Lung (tissue), 12 donors: ENCODE measurements around the gene NDE1. TPM values are rescaled to one million over a fixed set of nuclear protein-coding genes. Genes with fewer than 3 reads are reported as not detected.

Experiments used
- ATAC-seq: fragments of 200-7000 bp; cut with Tn5 transposase; one replicate; pipeline ENCODE4 v1.9.1; 2020; ENCODE audit warnings: moderate number of reproducible peaks; ENCODE audit not compliant: insufficient read depth, low FRiP score
- DNase-seq, 3 donors: peaks; one replicate each; pipeline ENCODE4 v3.0.0-alpha.2; 2013 to 2017
- H3K27ac ChIP-seq, 2 donors: one replicate each; pipeline ENCODE4 v1.5.1; 2013; ENCODE audit warnings: mild to moderate bottlenecking in 2 of 2, moderate library complexity in 2 of 2, control low read depth in 1 of 2, inconsistent platforms in 1 of 2, low read depth in 1 of 2, low read length in 1 of 2
- H3K27me3 ChIP-seq, 3 donors: one replicate each; pipeline ENCODE4 v1.5.1; 2013; ENCODE audit warnings: low read length in 2 of 3; ENCODE audit not compliant: control insufficient read depth in 3 of 3, insufficient read depth in 3 of 3
- H3K36me3 ChIP-seq, 4 donors: one replicate each; pipeline ENCODE4 v1.5.1; 2013; ENCODE audit warnings: low read length in 4 of 4, mild to moderate bottlenecking in 1 of 4, moderate library complexity in 1 of 4; ENCODE audit not compliant: control insufficient read depth in 4 of 4, insufficient read depth in 4 of 4
- H3K4me1 ChIP-seq, 5 donors: one replicate each; pipeline ENCODE4 v1.5.1; 2013; ENCODE audit warnings: low read length in 5 of 5, mild to moderate bottlenecking in 2 of 5, moderate library complexity in 1 of 5; ENCODE audit not compliant: control insufficient read depth in 5 of 5, insufficient read depth in 5 of 5
- H3K4me3 ChIP-seq: one replicate; pipeline ENCODE4 v1.5.1; 2013; ENCODE audit warnings: mild to moderate bottlenecking, control low read depth, moderate library complexity
- H3K9ac ChIP-seq, 2 donors: one replicate each; pipeline ENCODE4 v1.5.1; 2013; ENCODE audit warnings: low read length in 2 of 2, control low read depth in 1 of 2; ENCODE audit not compliant: insufficient read depth in 1 of 2
- H3K9me3 ChIP-seq, 4 donors: one replicate each; pipeline ENCODE4 v1.5.1; 2013; ENCODE audit warnings: low read length in 3 of 4, mild to moderate bottlenecking in 1 of 4, moderate library complexity in 1 of 4; ENCODE audit not compliant: control insufficient read depth in 4 of 4, insufficient read depth in 3 of 4
- WGBS, 2 donors: extraction: QIAGEN DNeasy Blood & Tissue Kit; methylation state at CpG; one replicate each; pipeline ENCODE4 v1.1.7; 2013; 5-methylcytosine and 5-hydroxymethylcytosine counted together
- polyA plus RNA-seq, 2 donors: library from polyadenylated mRNA; stranded (reverse); fragments of 200-250 nt; gene quantifications; one replicate each; pipeline ENCODE4 v1.2.1, GENCODE V29; 2013
- total RNA-seq, 2 donors: library from RNA; depleted of rRNA in 1 of 2; stranded (reverse); fragments of >200 nt in 1 of 2; gene quantifications; one replicate each; pipeline ENCODE4 v1.2.1, GENCODE V29; 2014 to 2021
- TF ChIP-seq, protein P1 (sequence below): IDR thresholded peaks from 2 replicates; pipeline ENCODE4 v1.5.1; 2012; ENCODE audit warnings: mild to moderate bottlenecking; ENCODE audit errors: control extremely low read depth, extremely low read depth
- donor health status: control.
- donor health status: control.
- donor health status: Bipolar disorder and iron deficiency.
- donor health status: healthy.
- donor health status: DM: yes; HTN: yes; CAD: no.

Gene NDE1
- total and polyA plus RNA-seq, 4 donors: 7.4 to 46.8 (median 22.5) TPM

DNA sequence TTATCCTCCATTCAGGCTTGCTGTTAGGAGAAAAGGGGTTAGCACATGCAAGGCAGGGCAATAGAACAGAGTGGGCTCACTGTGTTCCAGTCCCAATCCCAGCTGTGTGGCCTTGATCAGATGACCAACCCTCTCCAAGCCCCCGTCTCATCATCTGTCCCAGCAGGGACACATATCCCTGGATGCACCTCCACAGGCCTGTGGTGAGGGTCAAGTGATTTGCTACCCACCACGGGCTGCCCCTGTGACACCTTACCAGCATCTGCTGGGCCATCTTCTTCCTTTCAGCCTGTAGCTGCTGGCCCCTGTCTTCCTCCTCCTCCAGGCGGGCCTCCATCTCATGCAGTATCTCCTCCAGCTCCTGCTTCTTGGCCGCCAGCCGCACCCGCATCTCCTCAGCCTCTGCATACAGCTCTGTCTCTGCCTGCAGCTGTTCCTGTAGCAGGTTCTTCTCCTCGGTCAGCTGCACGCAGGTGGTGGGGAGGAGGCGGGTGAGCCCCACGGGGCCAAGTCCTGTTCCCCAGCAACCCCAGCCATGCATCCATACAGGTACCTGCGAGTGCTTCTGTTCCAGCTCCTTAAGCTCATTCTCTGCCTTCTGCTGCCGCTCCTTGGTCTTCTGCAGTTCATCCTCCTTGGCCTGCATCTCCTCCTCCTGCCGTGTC, 91.3 kb downstream of the NDE1 start:
- Histone ChIP-seq H3K9me3 (peaks cover 0 to 4% (median 1%) of the 10 kb centered on the region in 4 donors), H3K27ac (no peak overlapping the region), H3K27me3 (no peaks in the 10 kb centered on the region), H3K36me3 (peaks cover 0 to 11% (median 5%) of the 10 kb centered on the region in 4 donors), H3K4me1 (peaks cover 0 to 7% (median 0%) of the 10 kb centered on the region in 5 donors), H3K9ac (no peak overlapping the region), H3K4me3 (no peak overlapping the region)
- ATAC-seq: no peak
- no peak for DNase-seq
- TF ChIP-seq, protein P1, sequence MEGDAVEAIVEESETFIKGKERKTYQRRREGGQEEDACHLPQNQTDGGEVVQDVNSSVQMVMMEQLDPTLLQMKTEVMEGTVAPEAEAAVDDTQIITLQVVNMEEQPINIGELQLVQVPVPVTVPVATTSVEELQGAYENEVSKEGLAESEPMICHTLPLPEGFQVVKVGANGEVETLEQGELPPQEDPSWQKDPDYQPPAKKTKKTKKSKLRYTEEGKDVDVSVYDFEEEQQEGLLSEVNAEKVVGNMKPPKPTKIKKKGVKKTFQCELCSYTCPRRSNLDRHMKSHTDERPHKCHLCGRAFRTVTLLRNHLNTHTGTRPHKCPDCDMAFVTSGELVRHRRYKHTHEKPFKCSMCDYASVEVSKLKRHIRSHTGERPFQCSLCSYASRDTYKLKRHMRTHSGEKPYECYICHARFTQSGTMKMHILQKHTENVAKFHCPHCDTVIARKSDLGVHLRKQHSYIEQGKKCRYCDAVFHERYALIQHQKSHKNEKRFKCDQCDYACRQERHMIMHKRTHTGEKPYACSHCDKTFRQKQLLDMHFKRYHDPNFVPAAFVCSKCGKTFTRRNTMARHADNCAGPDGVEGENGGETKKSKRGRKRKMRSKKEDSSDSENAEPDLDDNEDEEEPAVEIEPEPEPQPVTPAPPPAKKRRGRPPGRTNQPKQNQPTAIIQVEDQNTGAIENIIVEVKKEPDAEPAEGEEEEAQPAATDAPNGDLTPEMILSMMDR: no peak
- WGBS, 2 donors: 95 to 97% methylated on average over 13 of the region's 13 CpGs

DNA sequence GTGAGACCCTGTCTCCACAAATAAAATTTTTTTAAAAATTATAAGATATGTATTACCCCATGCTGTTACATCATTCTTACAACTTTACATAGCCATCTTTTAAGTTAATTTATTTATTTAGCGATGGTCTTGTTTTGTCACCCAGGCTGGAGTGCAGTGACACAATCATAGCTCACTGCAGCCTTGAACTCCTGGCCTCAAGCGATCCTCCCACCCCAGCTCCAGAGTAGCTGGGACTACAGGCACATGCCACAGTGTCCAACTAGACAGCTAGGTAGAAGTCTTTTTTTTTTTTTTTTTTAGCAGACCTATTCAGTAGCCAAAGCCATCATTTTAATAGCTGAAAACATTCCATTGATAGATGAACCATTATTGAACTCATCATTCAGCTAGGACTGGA, 92.7 kb downstream of the NDE1 start:
- Histone ChIP-seq H3K4me1 (peaks cover 0 to 7% (median 0%) of the 10 kb centered on the region in 5 donors), H3K27me3 (no peaks in the 10 kb centered on the region), H3K36me3 (peaks cover 0 to 8% (median 5%) of the 10 kb centered on the region in 4 donors), H3K9me3 (peaks cover 0 to 4% (median 1%) of the 10 kb centered on the region in 4 donors), H3K9ac (no peak overlapping the region), H3K27ac (no peak overlapping the region), H3K4me3 (no peak overlapping the region)
- ATAC-seq: no peak
- DNase-seq: no peak
- WGBS, 2 donors: 95 to 100% methylated on average over 2 of the region's 2 CpGs
- TF ChIP-seq, protein P1: no peak

DNA sequence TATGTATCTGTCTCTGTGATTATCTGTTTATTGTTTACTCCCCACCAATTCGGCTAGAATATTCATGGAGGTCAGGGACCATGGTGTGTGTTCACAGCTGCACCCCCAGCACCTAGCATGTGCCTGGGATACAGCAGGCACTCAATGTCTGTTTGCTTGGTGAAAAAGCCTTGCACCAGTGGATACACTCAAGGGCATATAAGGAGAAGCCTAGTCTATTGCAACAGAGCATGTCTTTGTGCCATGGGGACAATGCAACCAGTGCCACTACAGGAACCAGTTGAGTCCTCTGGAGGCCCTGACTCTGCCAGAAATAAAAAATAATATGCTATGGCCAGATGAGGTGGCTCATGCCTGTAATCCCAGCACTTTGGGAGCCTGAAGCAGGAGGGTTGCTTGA, 93.6 kb downstream of the NDE1 start:
- no peaks in the 10 kb centered on the region for H3K27me3 ChIP-seq
- H3K9me3 ChIP-seq: peaks cover 0 to 4% (median 1%) of the 10 kb centered on the region in 4 donors
- H3K27ac ChIP-seq: no peak overlapping the region
- peaks cover 0 to 10% (median 5%) of the 10 kb centered on the region in 4 donors for H3K36me3 ChIP-seq
- DNase-seq: no peak
- TF ChIP-seq, protein P1: no peak
- ATAC-seq: no peak
- peaks cover 0 to 7% (median 0%) of the 10 kb centered on the region in 5 donors for H3K4me1 ChIP-seq
- H3K9ac ChIP-seq: no peak overlapping the region
- no peak overlapping the region for H3K4me3 ChIP-seq
- 72 to 92% methylated on average over 1 of the region's 1 CpG for WGBS, 2 donors

DNA sequence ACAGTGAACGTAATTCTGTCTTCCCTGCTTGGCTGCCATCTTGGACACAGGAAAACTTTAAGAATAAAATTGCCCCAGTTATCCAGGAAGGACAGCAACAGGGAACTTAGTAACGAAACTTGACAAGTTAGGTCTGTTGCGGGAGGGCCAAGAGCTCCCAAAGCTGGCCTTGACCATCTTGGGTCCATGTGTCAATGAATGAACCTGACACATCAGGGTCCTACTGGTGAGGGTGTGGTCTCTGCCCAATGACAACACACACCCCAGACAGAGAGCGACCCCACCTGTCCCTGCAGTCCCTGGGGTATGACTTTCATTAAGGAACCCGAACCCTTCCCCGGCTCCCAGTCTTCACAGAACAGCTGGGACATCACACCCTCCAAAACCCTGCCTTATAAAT, 96.3 kb downstream of the NDE1 start:
- TF ChIP-seq, protein P1: no peak
- Histone ChIP-seq H3K9me3 (no peaks in the 10 kb centered on the region), H3K4me3 (no peak overlapping the region), H3K4me1 (peaks cover 0 to 7% (median 0%) of the 10 kb centered on the region in 5 donors), H3K9ac (no peak overlapping the region), H3K36me3 (peaks cover 0 to 9% (median 0%) of the 10 kb centered on the region in 4 donors), H3K27ac (no peak overlapping the region), H3K27me3 (no peaks in the 10 kb centered on the region)
- 97% methylated on average over 6 of the region's 6 CpGs for WGBS, 2 donors
- no peak for DNase-seq
- ATAC-seq: no peak
